BJ (cell line): ENCODE results near the gene MMEL1. TPM values are rescaled to one million over a fixed set of nuclear protein-coding genes. Genes with fewer than 3 reads are reported as not detected.
"Not testable (repeated sequence)": the region's sequence is repeated elsewhere in the genome, so short reads cannot be mapped to it uniquely, and the experiment has no call there.

Source experiments
- CTCF ChIA-PET: fragments of 350-600 bp; formaldehyde crosslinking; extraction: SDS; loops from one replicate; lab custom pipeline; 2021; ENCODE audit warnings: antibody characterized with exemption, inconsistent platforms; lab: Yijun Ruan, JAX
- POLR2A ChIA-PET: fragments of 300-600 bp; sonication (Branson Sonifier 250); formaldehyde crosslinking; extraction: SDS; loops from one replicate; lab custom pipeline; 2021; ENCODE audit warnings: antibody characterized with exemption; lab: Charles Lee
- DNase-seq: peaks from one replicate; pipeline ENCODE4 v3.0.0-alpha.2; 2011; ENCODE audit warnings: low read depth
- H3K27me3 ChIP-seq: 2 replicates; pipeline ENCODE4 v1.6.0; 2011; ENCODE audit warnings: low read length; ENCODE audit not compliant: control insufficient read depth, insufficient read depth
- H3K36me3 ChIP-seq: 2 replicates; pipeline ENCODE4 v1.5.1; 2011; ENCODE audit warnings: low read length; ENCODE audit not compliant: control insufficient read depth, insufficient read depth
- H3K4me3 ChIP-seq: 2 replicates; pipeline ENCODE4 v1.5.1; 2011; ENCODE audit warnings: low read depth, mild to moderate bottlenecking, control low read depth, low read length
- CTCF ChIP-seq: IDR thresholded peaks from 2 replicates; pipeline ENCODE4 v1.5.1; 2011; ENCODE audit warnings: low read depth, mild to moderate bottlenecking, control low read depth, inconsistent platforms, low read length, moderate library complexity; ENCODE audit not compliant: insufficient read depth
- polyA plus RNA-seq: library from polyadenylated mRNA; depleted of rRNA; stranded (reverse); fragments of >200 nt; gene quantifications from 2 replicates; pipeline ENCODE4 v1.2.3, GENCODE V29; 2011

MMEL1 gene
- polyA plus RNA-seq, 1 experiment = 0.17 TPM

DNA sequence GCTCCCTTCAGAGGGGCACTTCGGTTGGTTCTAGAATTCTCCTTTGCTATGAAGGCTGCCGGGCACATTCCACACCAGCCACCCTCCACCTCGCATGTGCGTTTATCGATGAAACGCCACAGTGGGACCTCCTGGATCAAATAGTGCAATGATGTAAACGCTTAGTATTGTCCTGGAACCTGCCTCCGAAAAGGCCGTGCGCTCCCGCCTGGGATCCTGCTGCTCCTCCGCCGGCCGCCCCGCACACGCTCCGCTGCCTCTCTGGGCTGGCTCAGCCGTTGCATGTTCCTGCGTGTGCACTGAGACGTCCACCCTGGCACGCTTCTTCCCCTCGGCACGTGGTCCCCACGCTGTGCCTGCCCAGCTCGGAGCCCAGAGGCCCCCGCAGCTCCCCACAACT is 80.6 kb downstream of the MMEL1 start:
- H3K27me3 ChIP-seq = no peaks in the 10 kb centered on the region
- no peak for TF ChIP-seq CTCF
- H3K36me3 ChIP-seq = no peaks in the 10 kb centered on the region
- no peak overlapping the region for H3K4me3 ChIP-seq
- POLR2A ChIA-PET = no interaction called here
- CTCF ChIA-PET = interaction anchor here (1.1 kb wide), 1 partner anchor 137 kb away, joined by 4 read pairs; no protein-coding TSS in a partner anchor
- no peak for DNase-seq

DNA sequence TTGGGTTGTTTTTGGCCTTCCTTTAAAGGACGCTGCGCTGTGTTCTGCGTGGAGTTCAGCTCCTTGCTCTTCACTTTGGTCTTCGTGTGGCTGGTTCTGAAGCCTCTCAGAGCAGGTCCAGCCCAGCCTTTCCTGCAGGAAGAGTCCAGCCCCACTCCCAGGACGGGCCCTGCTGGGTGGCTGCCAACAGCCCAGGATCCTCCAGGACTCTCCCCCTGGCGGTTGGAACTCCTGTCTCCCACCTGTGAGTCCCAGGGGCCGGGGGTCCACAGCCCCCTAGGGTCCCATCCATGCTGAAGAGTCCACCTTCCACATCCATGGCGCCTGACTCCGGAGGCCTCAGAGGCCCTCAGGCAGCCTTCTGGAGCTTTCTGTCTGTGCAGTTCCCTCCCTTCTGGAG is 81.3 kb downstream of the MMEL1 start:
- CTCF ChIA-PET = interaction anchor here (1.1 kb wide), 1 partner anchor 137 kb away, joined by 4 read pairs; no protein-coding TSS in a partner anchor
- H3K27me3 ChIP-seq, POLR2A ChIA-PET, H3K36me3 ChIP-seq, DNase-seq, H3K4me3 ChIP-seq: not testable (repeated sequence)

GRCh38 chr1:2550309-2550861 is 82.4 kb downstream of the MMEL1 start:
- POLR2A ChIA-PET, H3K4me3 ChIP-seq, H3K36me3 ChIP-seq, DNase-seq, H3K27me3 ChIP-seq, CTCF ChIA-PET: not testable (repeated sequence)

- CTCF ChIA-PET = interaction anchor here (0.6 to 3.3 kb wide), 3 partner anchors 132 to 647 kb away, joined by 3 to 71 read pairs (median 4); no protein-coding TSS in a partner anchor
- H3K27me3 ChIP-seq, H3K4me3 ChIP-seq, H3K36me3 ChIP-seq, DNase-seq, POLR2A ChIA-PET: not testable (repeated sequence)
These were observed 83.3 kb downstream of the MMEL1 start for GRCh38 chr1:2549367-2550029.

DNA sequence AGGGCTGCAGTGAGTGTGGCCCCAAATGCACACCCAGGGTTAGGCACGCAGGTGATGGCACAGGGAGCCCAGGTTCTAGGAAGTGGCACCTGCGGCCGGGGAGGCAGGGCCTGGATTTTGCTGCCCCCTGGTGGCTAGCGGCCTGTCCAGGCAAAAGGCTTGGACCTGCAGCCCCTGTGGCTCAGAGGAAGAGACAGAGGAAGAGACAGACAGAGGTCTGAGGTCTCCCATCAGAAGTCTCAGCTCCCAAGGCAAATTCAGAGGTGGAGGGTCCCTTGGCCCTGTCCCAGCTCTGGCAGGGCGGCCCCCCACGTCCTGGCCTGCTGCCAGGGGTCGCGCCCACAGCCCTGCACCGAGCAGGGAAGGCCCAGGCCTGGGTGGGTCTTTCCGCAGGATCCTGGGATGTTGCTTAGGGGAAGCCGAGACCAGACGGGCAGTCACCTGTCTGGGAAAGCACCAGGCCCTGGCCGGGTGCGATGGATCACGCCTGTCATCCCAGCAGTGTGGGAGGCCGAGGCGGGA is 84.7 kb downstream of the MMEL1 start:
- CTCF ChIA-PET = interaction anchor here (1.1 to 3.8 kb wide), 13 partner anchors 9 to 877 kb away, joined by 3 to 71 read pairs (median 7); partner anchors contain the start of genes PEX10 and TNFRSF14
- TF ChIP-seq CTCF = peak; percentile 95
- POLR2A ChIA-PET = no interaction called here

GRCh38 chr1:2547210-2548067 is 85.4 kb downstream of the MMEL1 start:
- POLR2A ChIA-PET = no interaction called here
- CTCF ChIA-PET = interaction anchor here (0.6 to 3.8 kb wide), 24 partner anchors 10 to 877 kb away, joined by 3 to 71 read pairs (median 6); partner anchors contain the start of genes FAAP20, MORN1, PANK4 and PEX10
- Histone ChIP-seq H3K27me3 (no peaks in the 10 kb centered on the region), H3K4me3 (peak overlapping the region; percentile 55), H3K36me3 (no peaks in the 10 kb centered on the region)
- DNase-seq = no peak
- no peak for TF ChIP-seq CTCF

More for the DNA sequence above, 84.7 kb downstream of the MMEL1 start:
- Histone ChIP-seq H3K36me3 (no peaks in the 10 kb centered on the region), H3K4me3 (no peak overlapping the region), H3K27me3 (no peaks in the 10 kb centered on the region)
- DNase-seq = no peak
